ENCODE data around the gene EDIL3.
"Not testable (repeated sequence)": the region's sequence is repeated elsewhere in the genome, so short reads cannot be mapped to it uniquely, and the experiment has no call there.

EDIL3 gene

GRCh38 chr5:84253946-84254345 lies 130.7 kb downstream of the EDIL3 start:
- DNase-seq, result no peak

- no peak for DNase-seq
These were observed 133.2 kb downstream of the EDIL3 start for GRCh38 chr5:84251503-84251902.

DNA sequence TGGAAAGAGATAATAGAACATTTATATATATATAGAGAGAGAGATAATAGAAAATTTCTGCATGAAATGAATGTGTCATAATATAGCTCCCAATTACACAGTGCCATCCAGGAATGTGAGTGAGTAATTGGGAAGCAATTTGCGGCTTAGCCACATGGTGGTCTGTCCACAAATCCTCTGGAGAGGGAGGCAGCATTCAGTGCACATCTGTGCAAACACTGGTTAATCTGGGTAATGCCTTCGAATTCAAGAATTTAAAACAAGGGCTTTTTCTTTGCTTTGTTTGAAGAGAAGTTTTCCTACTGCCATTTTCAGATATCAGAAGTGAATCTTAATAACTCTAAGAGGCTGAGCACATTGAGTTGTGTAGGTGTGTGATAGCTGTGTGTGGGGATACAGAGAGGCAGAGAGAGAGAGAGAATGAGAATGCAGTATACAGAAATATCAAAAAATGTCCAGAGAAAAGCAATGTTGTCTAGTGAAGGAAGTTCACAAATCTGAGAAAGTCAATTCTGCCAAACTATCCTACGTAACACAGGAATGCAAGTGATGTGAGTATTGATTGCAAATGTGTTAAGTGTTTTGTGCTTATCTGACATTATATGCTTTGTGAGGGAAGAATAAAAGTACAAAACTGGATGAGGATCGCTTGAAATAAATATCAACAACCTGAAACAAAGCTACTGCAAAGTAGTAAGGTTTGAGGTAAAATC lies 134.6 kb downstream of the EDIL3 start:
- no peak for DNase-seq

DNA sequence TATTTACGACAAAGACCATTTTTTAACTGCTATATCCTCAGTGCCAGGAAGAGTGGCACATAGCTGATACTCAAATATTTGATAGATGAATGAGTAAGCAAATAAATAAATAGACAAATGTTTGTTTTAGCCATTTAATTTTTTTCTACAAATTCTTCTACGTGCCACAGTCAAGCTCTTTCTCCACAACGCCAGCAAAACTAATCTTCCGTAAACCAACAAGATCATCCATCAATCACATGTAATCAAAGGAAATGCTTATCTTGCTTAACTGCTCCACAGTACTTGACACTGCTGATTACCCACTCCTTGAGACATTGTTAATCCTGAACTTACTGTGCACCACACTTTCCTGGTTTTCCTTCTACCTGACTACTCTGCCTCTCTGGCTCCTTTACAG lies 136.7 kb downstream of the EDIL3 start:
- no peak for DNase-seq

- DNase-seq, result no peak
These were observed 142.4 kb downstream of the EDIL3 start for GRCh38 chr5:84242286-84242685.

DNA sequence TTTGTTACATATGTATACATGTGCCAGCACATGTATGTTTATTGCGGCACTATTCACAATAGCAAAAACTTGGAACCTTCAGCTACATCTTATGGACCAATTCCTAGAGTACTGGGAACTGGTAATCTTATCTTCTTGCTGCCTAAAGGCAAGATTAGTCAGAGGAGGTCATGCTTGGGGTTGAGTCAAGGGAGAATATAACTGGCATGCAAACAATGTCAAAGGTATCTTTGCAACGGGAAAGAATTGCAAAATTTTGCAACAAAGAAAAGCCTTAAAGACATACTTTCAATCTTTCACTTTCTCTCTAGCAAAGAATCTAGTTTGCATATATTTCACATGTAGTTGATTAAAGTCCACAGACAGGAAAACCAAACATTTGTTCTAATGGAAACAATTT lies 145.2 kb downstream of the EDIL3 start:
- no peak for DNase-seq

- no peak for DNase-seq
These were observed 147.6 kb downstream of the EDIL3 start for GRCh38 chr5:84237126-84237525.

GRCh38 chr5:84231433-84231832 lies 153.2 kb downstream of the EDIL3 start:
- DNase-seq, result no peak

- DNase-seq, result no peak
These were observed 155.6 kb downstream of the EDIL3 start for GRCh38 chr5:84229045-84229444.

DNA sequence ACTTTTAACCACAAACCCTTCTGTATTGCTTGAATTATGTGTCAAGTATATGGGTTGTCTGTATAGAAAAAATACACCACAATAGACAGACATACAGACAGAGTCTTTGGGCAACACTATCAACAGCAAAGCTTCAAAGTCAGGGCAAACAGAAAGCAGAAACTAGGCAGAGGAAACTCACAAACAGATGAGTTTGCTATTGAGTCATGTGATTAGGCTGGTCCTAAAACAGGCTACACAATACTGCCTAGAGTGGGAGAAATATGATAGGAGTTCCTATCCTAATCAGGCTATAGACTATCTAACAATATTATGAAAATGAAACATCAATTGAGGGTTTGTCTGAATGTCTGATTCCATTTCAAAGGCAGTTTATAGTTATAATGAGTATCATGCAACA lies 156.4 kb downstream of the EDIL3 start:
- no peak for DNase-seq

- DNase-seq, result no peak
These were observed 157.4 kb downstream of the EDIL3 start for GRCh38 chr5:84227236-84227635.

- no peak for DNase-seq
These were observed 166.1 kb downstream of the EDIL3 start for GRCh38 chr5:84218546-84218945.

- DNase-seq, result no peak
These were observed 169.2 kb downstream of the EDIL3 start for GRCh38 chr5:84215521-84215920.

- DNase-seq, result no peak
These were observed 170.8 kb downstream of the EDIL3 start for GRCh38 chr5:84213861-84214260.

DNA sequence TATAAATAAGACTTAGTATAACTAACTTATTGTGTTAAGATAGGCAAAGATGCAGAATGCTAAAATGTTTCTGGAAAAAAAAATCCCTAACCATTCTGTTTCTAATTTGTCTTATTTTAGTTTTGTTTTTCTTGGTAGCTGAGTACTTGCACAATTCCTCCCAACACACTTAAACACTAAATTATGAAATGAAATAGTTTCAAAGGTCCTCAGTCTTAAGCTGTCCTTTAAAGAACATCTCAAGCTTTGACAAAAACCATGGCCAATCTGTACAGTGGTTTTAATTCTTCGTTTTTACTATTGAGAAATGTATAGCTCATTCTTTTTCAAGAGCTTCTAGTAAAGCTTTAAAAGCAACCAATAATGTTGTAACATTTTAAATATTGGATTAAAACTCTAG lies 171.5 kb downstream of the EDIL3 start:
- DNase-seq, result no peak

GRCh38 chr5:84204772-84205171 lies 179.9 kb downstream of the EDIL3 start:
- no peak for DNase-seq

GRCh38 chr5:84202136-84202535 lies 182.5 kb downstream of the EDIL3 start:
- DNase-seq, result no peak

- no peak for DNase-seq
These were observed 187.1 kb downstream of the EDIL3 start for GRCh38 chr5:84197538-84197937.

DNA sequence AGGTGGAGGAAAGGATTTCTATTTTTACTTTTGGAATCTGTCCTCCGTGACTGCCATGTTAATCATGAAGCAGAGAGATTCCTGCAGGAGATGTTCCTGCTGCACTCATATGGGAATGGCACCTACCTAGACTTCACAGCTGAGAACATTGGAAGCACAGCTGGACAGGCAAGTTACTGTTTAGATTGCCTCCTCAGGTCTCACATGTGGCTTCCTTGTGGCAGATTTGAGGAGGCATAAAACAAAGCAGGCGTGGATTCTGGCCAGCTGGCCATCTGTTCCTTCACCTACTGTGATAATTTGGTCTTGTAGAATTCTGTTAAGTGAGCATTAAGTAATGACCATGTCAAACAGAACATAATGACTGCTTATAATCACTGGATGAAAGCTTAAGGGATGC lies 193.4 kb downstream of the EDIL3 start:
- DNase-seq, result no peak

GRCh38 chr5:84184857-84185256 lies 199.8 kb downstream of the EDIL3 start:
- no peak for DNase-seq

DNA sequence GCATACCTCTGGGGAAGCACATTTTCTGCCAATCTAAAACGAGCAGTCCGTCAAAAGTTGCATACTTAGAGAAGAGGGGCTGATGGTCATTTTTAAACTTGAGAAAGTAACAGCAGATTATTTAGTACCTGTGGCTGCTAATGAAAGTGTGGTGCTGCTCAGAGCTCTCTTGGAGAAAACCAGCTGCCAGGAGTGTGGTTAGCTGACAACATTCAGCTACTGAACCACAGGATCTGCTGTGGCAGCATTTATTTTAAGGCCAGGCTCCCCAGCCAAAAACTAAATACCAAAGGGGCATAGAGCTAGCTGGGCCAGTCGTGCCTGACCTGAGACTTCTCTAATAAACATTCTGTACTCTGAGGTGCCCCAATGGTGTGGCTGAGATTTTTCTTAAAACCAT lies 203.6 kb downstream of the EDIL3 start:
- no peak for DNase-seq

DNA sequence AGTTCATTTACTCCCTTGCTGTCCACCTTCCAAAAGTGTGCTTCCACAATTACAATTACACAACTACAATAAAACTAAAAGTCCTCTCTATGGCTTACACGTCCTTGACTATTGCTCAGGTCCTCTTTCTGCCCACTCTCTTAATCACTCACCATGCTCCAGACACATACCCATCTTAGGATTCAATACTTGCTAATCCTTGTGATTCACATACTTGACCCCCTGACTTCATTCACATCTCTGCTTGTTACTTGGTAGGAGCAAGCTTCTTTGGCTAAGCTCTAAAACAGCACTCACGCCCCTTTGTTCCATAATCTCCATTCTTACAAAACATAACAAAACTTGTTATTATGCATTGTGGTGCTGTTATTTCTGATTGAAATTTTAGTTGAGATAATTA lies 215.8 kb downstream of the EDIL3 start:
- DNase-seq, result no peak

- no peak for DNase-seq
These were observed 221.0 kb downstream of the EDIL3 start for GRCh38 chr5:84163671-84164070.

- no peak for DNase-seq
These were observed 222.0 kb downstream of the EDIL3 start for GRCh38 chr5:84162695-84163094.

DNA sequence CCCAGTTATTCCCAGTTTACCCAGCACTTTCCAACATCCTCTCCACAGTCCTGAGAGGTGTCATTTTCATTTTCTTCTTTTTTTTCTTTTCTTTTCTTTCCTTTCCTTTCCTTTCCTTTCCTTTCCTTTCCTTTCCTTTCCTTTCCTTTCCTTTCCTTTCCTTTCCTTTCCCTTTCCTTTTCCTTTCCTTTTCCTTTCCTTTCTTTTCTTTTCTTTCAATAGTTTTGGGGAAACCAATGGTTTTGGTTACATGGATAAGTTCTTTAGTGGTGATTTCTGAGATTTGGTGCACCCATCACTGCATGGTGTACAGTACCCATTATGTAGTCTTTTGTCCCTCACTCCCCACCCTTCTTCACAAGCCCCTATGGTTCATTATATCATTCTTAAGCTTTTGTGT lies 224.0 kb downstream of the EDIL3 start:
- not testable (repeated sequence) for DNase-seq

DNA sequence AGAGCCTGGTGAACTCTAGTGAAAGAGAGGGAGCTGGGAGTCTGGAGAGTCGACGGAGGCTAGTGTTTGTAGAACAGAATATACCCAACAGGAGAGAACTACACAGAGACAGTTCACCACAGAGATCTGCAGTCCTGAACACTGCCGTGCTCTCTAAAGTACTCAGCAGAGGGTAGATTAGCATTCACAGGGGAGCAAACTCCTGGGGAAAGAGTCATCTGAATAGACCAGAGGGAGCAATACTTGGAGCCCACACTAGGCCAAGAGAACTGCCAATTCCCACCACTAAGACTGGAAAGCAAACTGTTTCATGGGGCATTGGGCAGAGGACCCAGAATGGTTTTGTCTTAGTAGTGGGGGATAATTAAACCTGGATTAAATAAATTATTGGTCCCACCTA lies 235.6 kb downstream of the EDIL3 start:
- DNase-seq, result no peak

Measured in cortex of kidney (tissue), 1 donor.